Left ventricle myocardium inferior (tissue), 1 donor: ENCODE data around the gene CAMK2A. TPM values are rescaled to one million over a fixed set of nuclear protein-coding genes. Genes with fewer than 3 reads are reported as not detected.

ENCODE experiments used
- DNase-seq: peaks from one replicate; pipeline ENCODE4 v3.0.0-alpha.2; 2020
- H3K27ac ChIP-seq: fragments of 200-600 bp; replicated peaks from 2 replicates; pipeline ENCODE4 v1.8.0; 2021
- H3K27me3 ChIP-seq: fragments of 200-600 bp; 2 replicates; pipeline ENCODE4 v1.8.0; 2021; ENCODE audit warnings: low read depth
- H3K36me3 ChIP-seq: fragments of 200-600 bp; 2 replicates; pipeline ENCODE4 v1.8.0; 2021
- H3K4me1 ChIP-seq: fragments of 200-600 bp; 2 replicates; pipeline ENCODE4 v1.8.0; 2021
- H3K4me3 ChIP-seq: fragments of 200-600 bp; 2 replicates; pipeline ENCODE4 v1.8.0; 2021; ENCODE audit warnings: mild to moderate bottlenecking, moderate library complexity
- H3K9me3 ChIP-seq: fragments of 200-600 bp; replicated peaks from 2 replicates; pipeline ENCODE4 v1.8.0; 2021
- intact Hi-C: fragments of 100-400 bp; cut with micrococcal nuclease; formaldehyde crosslinking; loops from one replicate; pipeline ENCODE4 v1.11.0; 2022
- total RNA-seq: library from RNA; stranded (reverse); fragmentation: NEBNext Ultra II Directional; extraction: Animal tissue kit (Norgen Biotek cat#: 25700); gene quantifications from one replicate; pipeline ENCODE4 v1.2.1, GENCODE V29; 2021
- TF ChIP-seq, protein P1 (sequence below): fragments of 200-600 bp; IDR thresholded peaks from 2 replicates; pipeline ENCODE4 v1.8.0; 2021; ENCODE audit warnings: antibody characterized with exemption, mild to moderate bottlenecking, borderline replicate concordance
- donor health status: DM: no; HTN: yes; CAD: no; lungs with severe emphysema.

Gene CAMK2A
- total RNA-seq, 1 donor from 2014 or later, result 19.4 TPM

DNA sequence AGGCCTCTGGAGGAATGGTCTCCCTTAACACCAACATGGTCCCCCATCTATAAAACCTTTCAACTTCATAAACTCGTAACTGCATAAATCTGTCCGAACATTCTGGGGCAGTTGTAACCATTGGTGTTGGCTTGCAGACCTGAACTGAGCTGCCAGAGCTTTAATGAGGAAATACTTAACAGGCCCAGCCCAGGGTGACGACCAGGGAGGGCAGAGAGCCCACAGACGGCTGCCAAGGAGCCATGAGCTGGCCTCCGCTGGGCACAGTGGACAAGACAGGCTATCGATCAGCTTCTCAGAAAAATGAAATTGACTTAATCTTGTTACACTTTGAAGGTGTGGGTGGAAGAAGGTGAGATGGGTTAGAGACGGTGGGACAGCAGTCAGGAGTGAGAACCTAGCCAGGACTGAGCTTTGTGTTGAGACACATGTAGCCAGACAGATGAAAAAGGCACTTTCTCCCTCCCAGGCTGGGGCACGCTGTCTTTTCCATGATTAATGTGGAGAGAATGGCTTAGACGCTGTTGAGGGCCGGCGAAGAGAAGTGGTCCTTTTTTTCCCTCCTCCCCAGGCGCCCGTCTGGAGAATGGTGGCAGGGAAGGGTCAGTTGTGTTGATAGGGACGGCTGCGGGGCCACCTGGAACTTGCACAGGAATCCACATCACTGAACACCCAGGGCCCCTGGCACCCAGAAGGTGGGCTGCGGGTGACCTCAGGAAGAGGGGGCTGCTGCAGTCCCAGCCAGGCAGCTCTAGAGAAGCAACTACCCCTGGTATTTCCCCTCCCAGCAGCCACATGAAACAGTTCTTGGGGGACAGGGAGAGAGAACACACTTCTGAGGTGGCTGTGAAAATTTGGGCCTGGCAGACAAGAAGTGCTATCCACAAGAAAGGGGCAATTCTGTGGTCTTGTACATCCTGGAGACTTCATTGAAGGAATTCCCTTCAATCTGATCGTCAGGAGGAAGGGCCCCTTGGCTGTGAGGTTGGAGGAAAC lies 40.6 kb upstream of the CAMK2A start:
- DNase-seq, result no peak

DNA sequence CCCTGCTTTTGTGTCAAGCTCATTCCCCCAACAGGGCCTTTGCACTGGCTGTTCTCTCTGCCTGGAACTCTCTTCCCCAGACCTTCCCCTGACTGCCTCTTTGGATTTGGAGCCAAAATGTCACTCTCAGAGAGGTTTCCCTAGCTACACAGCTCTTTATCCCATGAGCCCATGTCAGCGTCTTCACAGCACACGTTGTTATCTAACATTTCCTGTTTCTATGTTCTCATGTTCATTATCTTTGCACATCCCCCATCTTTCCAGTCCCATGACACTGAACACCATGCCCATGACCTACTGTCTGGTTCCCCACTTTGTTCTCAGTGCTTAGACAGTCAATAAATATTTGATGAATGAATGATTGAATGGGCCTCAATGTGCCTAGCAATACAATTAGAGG lies 39.5 kb upstream of the CAMK2A start:
- intact Hi-C loops, result no loop called here
- TF ChIP-seq, protein P1, sequence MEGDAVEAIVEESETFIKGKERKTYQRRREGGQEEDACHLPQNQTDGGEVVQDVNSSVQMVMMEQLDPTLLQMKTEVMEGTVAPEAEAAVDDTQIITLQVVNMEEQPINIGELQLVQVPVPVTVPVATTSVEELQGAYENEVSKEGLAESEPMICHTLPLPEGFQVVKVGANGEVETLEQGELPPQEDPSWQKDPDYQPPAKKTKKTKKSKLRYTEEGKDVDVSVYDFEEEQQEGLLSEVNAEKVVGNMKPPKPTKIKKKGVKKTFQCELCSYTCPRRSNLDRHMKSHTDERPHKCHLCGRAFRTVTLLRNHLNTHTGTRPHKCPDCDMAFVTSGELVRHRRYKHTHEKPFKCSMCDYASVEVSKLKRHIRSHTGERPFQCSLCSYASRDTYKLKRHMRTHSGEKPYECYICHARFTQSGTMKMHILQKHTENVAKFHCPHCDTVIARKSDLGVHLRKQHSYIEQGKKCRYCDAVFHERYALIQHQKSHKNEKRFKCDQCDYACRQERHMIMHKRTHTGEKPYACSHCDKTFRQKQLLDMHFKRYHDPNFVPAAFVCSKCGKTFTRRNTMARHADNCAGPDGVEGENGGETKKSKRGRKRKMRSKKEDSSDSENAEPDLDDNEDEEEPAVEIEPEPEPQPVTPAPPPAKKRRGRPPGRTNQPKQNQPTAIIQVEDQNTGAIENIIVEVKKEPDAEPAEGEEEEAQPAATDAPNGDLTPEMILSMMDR, result no peak
- Histone ChIP-seq H3K36me3 (no peaks in the 10 kb centered on the region), H3K27ac (no peak overlapping the region), H3K4me1 (no peaks in the 10 kb centered on the region), H3K9me3 (no peaks in the 10 kb centered on the region), H3K4me3 (no peak overlapping the region), H3K27me3 (no peaks in the 10 kb centered on the region)
- DNase-seq, result no peak

More for the DNA sequence above, 40.6 kb upstream of the CAMK2A start:
- Histone ChIP-seq H3K4me3 (no peak overlapping the region), H3K27me3 (no peaks in the 10 kb centered on the region), H3K4me1 (no peaks in the 10 kb centered on the region), H3K9me3 (no peaks in the 10 kb centered on the region), H3K27ac (no peak overlapping the region), H3K36me3 (no peaks in the 10 kb centered on the region)
- intact Hi-C loops, result no loop called here
- TF ChIP-seq, protein P1, result no peak

DNA sequence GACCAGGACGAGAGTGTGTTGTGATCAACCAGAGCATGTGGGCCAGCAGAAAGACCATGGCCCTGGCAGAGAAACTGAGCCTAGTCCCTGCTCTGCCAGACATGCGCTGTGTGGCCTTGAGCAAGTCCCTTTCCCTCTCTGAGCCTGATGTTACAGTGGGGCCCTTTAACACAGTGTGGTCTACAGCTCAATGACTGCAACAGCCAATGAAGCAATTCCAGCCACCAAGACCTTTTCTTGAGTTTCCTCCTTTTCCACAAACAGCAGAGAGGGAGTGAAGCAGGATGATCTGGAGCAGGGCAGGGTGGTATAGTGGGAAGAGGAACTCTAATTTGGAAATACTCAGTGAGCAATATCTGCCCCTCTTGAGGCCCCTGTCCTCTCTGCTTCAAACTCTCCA lies 38.9 kb upstream of the CAMK2A start:
- H3K4me1 ChIP-seq, result no peaks in the 10 kb centered on the region
- TF ChIP-seq, protein P1, result no peak
- no peak overlapping the region for H3K27ac ChIP-seq
- no peaks in the 10 kb centered on the region for H3K27me3 ChIP-seq
- no peaks in the 10 kb centered on the region for H3K36me3 ChIP-seq
- no peak overlapping the region for H3K4me3 ChIP-seq
- DNase-seq, result no peak
- intact Hi-C loops, result no loop called here
- no peaks in the 10 kb centered on the region for H3K9me3 ChIP-seq

DNA sequence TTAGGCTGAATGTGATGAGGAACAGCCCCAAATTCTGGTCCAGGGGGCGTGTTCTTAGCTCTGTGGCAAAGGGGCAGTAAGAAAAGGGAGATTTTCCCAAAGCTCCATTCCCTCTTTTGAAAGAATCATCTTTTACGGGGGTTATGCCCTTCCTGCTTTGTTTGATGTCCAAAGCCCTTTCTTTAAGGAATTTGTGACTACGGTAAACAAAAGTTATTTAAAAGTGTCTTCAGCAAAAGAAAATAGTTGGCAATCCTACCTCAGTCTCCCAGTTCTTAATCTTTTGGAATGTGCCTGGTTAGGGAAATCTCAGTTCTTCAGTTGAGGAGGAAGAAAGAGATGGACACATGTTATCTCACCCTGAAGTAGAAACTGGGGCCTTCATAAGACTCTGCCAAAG lies 37.6 kb upstream of the CAMK2A start:
- no peak for DNase-seq
- no peaks in the 10 kb centered on the region for H3K27me3 ChIP-seq
- intact Hi-C loops, result no loop called here
- no peak overlapping the region for H3K4me3 ChIP-seq
- no peaks in the 10 kb centered on the region for H3K9me3 ChIP-seq
- TF ChIP-seq, protein P1, result no peak
- H3K4me1 ChIP-seq, result no peaks in the 10 kb centered on the region
- no peaks in the 10 kb centered on the region for H3K36me3 ChIP-seq
- H3K27ac ChIP-seq, result no peak overlapping the region

GRCh38 chr5:150326707-150327106 lies 37.1 kb upstream of the CAMK2A start:
- TF ChIP-seq, protein P1, result no peak

More at GRCh38 chr5:150326707-150327106, 37.1 kb upstream of the CAMK2A start:
- no peak for DNase-seq
- Histone ChIP-seq H3K9me3 (no peaks in the 10 kb centered on the region), H3K4me1 (no peaks in the 10 kb centered on the region), H3K36me3 (no peaks in the 10 kb centered on the region), H3K27ac (no peak overlapping the region), H3K27me3 (no peaks in the 10 kb centered on the region), H3K4me3 (no peak overlapping the region)
- intact Hi-C loops, result no loop called here
